GM19463 (cell line): ENCODE data around the gene PLAAT5.

Source experiments
- ATAC-seq: cut with Tn5 transposase; IDR thresholded peaks from one replicate; pipeline ENCODE4 v1.9.1; 2021; ENCODE audit warnings: mild to moderate bottlenecking, moderate library complexity; ENCODE audit not compliant: unreplicated experiment

PLAAT5 gene

GRCh38 chr11:63516109-63516508 lies 25.1 kb upstream of the PLAAT5 start:
- ATAC-seq: no peak

DNA sequence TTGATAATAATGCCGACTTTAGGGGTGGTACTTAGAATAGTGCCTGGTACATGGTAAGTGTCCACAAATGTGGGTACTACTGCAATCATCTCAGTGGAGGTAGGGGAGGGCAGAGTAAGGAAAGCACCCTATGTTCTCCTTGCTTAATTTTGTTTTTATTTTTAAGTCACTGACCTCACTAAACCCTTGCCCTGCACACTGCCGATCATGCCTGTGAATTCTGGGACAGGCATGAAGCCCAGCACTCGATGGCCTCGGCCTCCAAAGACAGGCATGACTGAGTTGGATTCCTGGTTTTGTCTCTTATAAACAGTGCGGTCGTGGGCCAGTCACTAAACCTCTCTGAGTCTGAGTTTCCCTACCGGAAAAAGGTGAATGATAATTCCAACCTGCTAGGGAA lies 21.8 kb upstream of the PLAAT5 start:
- no peak for ATAC-seq

GRCh38 chr11:63511048-63511748 lies 20.2 kb upstream of the PLAAT5 start:
- no peak for ATAC-seq

- no peak for ATAC-seq
Observed at GRCh38 chr11:63510360-63511047, 19.5 kb upstream of the PLAAT5 start.

GRCh38 chr11:63508745-63509144 lies 17.8 kb upstream of the PLAAT5 start:
- ATAC-seq: no peak

GRCh38 chr11:63508009-63508408 lies 17.0 kb upstream of the PLAAT5 start:
- ATAC-seq: no peak

GRCh38 chr11:63507511-63507910 lies 16.5 kb upstream of the PLAAT5 start:
- no peak for ATAC-seq

DNA sequence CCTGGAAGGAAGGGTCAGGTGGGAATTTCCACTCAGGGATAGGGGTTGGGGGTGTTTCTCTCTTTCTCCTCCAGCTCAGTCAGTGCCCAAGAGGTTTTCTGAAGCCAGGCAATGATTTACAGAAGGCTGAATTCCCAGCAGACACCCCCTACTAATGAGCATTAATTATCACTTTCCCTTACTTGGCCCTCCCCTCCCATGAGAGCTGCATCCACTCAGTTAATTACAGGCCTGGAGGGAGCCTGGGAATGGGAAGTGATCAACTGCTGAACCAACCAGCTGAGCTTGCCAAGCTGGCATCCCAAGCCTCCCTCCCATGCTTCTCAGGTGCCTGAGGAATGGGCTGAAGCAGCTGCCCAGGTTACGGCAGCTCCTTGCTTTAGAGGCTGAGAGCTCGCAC lies 15.9 kb upstream of the PLAAT5 start:
- no peak for ATAC-seq

- ATAC-seq: no peak
Observed at GRCh38 chr11:63505857-63506528, 15.0 kb upstream of the PLAAT5 start, which contains the start of gene LGALS12. Gene LGALS12 (plus strand): TSS chr11:63506084. CDS start chr11:63506459, 375 bp downstream.

DNA sequence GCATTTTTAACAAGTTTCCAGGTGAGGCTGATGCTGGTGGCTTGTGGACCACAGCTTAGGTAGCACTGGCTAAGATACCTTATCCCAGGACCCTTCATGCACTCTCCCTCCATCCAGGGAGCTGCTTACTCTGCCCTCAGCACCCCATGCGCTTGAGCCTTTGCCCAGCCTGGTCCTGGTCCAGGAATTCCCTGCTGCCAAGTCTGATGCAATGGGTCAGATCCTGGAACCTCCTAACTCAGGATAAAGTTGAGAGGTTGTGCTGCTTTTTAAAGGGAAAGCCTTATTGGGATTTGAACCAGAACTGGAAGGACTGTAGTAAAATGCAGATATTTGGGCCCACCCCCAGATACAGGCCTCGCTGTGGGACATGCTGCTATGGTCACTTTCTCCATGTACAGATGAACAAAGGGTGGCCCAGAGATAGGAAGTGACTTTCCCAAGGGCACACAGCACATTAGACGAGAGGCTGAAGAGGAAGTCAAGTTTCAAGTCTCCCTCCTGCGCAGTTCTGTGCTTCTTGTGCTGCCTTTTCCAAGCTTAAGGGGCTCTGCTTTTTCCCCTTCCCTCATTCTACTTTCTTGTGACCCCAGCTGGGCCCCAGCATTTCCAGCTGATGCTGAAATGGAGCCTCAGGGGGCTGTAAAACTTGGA lies 14.1 kb upstream of the PLAAT5 start:
- ATAC-seq: no peak

- ATAC-seq: no peak
Observed at GRCh38 chr11:63504054-63504453, 13.1 kb upstream of the PLAAT5 start.

GRCh38 chr11:63503492-63503891 lies 12.5 kb upstream of the PLAAT5 start:
- no peak for ATAC-seq

GRCh38 chr11:63502252-63502820 lies 11.4 kb upstream of the PLAAT5 start:
- no peak for ATAC-seq

GRCh38 chr11:63501236-63501635 lies 10.3 kb upstream of the PLAAT5 start:
- no peak for ATAC-seq

DNA sequence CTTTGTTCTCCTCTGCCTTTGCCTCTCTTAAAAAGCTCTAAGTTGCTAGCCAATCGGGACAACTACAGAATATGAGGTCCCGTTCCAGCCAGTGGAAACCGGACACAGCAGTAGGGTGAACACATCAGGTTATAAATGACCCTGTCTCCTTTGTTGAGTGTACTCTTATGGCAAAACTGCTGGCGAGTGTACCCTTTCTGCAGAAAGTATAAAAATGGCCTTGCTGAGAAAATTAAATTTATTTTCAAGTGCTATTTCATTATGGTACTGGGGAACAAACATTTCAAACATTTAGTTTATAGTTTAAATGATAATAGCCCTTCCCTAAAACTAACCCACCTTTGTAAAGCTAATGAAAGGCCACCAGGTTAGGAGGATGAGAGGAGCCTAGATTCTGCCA lies 8.9 kb upstream of the PLAAT5 start:
- ATAC-seq: no peak

DNA sequence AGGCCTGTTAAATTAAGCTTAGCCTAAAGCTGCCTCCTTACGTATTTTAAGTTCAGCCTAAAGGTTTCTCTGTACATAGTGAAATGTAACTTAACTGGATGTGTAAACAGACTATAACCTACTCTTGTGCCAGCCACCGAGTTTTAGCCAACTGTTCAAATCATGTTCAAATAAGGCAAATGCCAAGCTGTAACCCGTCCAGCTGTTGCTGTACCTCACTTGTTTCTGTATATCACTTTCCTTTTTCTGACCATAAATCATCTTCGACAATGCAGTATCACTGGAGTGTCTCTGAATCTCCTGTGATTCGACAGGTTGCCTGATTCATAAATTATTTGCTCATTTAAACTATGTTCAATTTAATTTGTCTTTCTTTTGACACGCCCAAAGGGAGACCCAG lies 4.0 kb upstream of the PLAAT5 start:
- no peak for ATAC-seq

- ATAC-seq: no peak
Observed at GRCh38 chr11:63493127-63493526, 2.2 kb upstream of the PLAAT5 start.

DNA sequence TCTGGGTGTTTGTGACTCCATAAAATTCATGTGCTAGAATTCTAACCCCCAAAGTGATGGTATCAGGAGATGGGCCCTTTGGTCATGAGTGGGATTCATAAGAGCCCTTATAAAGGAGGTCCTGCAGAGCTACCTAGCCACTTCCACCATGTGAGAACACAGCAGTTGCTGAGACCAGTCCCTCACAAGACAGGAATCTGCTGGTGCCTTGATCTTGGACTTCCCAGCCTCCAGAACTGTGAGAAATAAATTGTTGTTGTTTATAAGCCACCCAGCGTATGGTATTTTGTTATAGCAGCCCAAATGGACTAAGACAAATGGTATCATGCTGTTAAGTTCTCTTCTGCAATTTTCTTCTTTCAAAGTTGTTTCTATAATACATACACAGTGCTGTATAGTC lies 1.5 kb upstream of the PLAAT5 start:
- no peak for ATAC-seq

DNA sequence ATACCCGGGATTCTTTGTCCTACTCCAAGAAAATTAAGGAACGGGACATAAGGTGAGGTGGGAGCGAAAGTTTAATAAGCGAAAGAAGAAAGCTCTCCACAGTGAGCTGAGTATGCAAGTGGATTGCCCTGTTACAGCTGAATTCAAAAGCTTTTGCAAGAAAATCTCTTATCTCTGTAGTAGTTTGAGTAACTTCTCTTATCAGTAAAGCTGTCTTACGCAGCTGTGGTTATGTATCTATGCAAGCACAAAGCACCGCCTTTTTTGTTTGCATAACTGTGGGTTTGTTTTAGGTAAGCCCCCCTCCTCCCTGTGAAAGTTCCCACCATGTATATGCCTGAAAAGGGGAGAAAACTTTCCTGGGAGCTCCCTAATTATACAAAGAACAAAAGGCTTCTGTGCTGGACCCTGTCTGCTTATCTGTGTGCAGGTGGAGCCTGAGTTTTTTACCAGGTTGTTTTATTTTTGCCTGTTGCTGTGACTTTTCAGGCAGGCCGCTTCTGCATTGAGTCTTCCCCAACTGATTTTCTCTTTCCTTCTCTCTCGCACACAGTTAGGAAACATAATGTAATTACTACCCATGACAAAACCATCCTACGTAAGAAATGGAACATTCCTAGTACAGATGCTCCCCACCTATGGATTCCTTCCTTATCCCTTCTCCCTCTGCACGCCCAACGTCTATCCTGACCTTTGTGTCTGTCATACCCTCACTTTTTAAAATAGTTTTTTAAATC lies 837 bp upstream of the PLAAT5 start:
- no peak for ATAC-seq

DNA sequence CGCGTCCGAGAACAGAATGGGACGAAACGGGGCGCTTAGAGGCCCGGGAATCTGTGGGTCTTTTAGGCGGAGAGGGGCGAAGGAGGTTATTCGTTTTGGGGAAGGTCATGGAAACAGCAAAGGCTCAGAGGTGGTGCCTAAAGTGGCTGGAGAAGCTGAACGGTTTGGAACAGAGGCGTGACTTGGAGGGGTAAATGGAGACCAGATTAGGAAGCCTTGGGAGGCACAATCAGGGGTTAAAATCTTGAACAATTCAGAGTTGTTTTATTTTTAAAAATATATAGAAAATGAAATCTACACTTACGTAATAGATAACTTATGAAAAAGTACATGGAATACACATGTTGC lies 247 bp upstream of the PLAAT5 start:
- ATAC-seq: no peak

DNA sequence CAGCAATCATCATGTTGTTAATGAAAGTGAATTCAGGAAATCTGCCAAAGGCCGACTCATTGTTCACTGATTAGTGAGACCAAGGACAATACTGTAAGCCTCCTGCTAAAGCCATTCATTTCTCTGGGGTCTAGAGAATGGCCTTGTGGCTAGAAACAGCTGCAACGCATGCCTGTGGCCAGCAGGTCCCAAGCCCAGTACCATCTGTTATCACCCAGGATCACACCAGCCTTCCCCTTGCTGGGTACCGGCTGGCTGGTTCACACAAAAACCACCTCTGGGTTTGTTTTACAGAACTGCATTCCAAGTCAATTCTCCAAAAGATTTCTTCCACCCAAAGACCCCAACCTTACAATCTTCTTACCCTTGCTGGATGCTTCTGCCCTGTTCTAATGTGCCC lies 1.1 kb downstream of the PLAAT5 start:
- no peak for ATAC-seq
